Sigmoid colon (tissue), 7 donors: Measurements from ENCODE around the gene EGR1. TPM values are rescaled to one million over a fixed set of nuclear protein-coding genes. Genes with fewer than 3 reads are reported as not detected.

Experiments
- DNase-seq: peaks from one replicate; pipeline ENCODE4 v3.0.0-alpha.2; 2019
- H3K27ac ChIP-seq, 4 donors: fragments of 200-600 bp; sonication (generic); one replicate each; pipeline ENCODE4 v1.5.1; 2016 to 2019; ENCODE audit warnings: mild to moderate bottlenecking in 1 of 4
- H3K27me3 ChIP-seq, 3 donors: fragments of 200-600 bp; sonication (generic); one replicate each; pipeline ENCODE4 v1.5.1; 2019; ENCODE audit warnings: mild to moderate bottlenecking in 1 of 3
- H3K36me3 ChIP-seq, 4 donors: fragments of 200-600 bp; sonication (generic); one replicate each; pipeline ENCODE4 v1.5.1; 2016 to 2019
- H3K4me1 ChIP-seq, 4 donors: fragments of 200-600 bp; sonication (generic); one replicate each; pipeline ENCODE4 v1.5.1; 2017 to 2019
- H3K4me3 ChIP-seq, 4 donors: fragments of 200-600 bp; sonication (generic); one replicate each; pipeline ENCODE4 v1.5.1; 2017 to 2019; ENCODE audit warnings: mild to moderate bottlenecking in 2 of 4, moderate library complexity in 1 of 4
- H3K9me3 ChIP-seq, 4 donors: fragments of 200-600 bp in 3 of 4; sonication (generic) in 3 of 4; one replicate each; pipeline versions ENCODE4 v1.5.1 to v1.6.1; 2013 to 2019
- CTCF ChIP-seq, 4 experiments: fragments of 450-650 bp in 3 of 4; fragments of 200-600 bp in 1 of 4; IDR thresholded peaks; one replicate each; pipeline ENCODE4 v1.5.1; 2016 to 2019; ENCODE audit warnings: antibody characterized with exemption in 4 of 4, mild to moderate bottlenecking in 3 of 4, moderate library complexity in 2 of 4
- EP300 ChIP-seq, 4 donors: sonication (generic); formaldehyde crosslinking; IDR thresholded peaks; one replicate each; pipeline ENCODE4 v1.6.1; 2017; ENCODE audit warnings: antibody characterized with exemption in 4 of 4
- POLR2A ChIP-seq, 2 donors: fragments of 450-650 bp; IDR thresholded peaks; one replicate each; pipeline ENCODE4 v1.6.1; 2016; ENCODE audit warnings: antibody characterized with exemption in 2 of 2, mild to moderate bottlenecking in 2 of 2, moderate library complexity in 2 of 2
- POLR2AphosphoS5 ChIP-seq, 4 donors: sonication (generic); formaldehyde crosslinking; IDR thresholded peaks; one replicate each; pipeline ENCODE4 v1.6.1; 2017; ENCODE audit warnings: antibody characterized with exemption in 4 of 4
- WGBS, 2 donors: extraction: QIAGEN DNeasy Blood & Tissue Kit; methylation state at CpG; one replicate each; pipeline ENCODE4 v1.1.7; 2013; 5-methylcytosine and 5-hydroxymethylcytosine counted together
- intact Hi-C: fragments of 100-400 bp; cut with DNase I; formaldehyde crosslinking; loops from one replicate; pipeline ENCODE4 v1.15.1; 2023
- polyA plus RNA-seq, 3 donors: library from polyadenylated mRNA; stranded (reverse); fragments of 200-250 nt; gene quantifications; one replicate each; pipeline ENCODE4 v1.2.3, GENCODE V29; 2013
- total RNA-seq, 4 donors: library from RNA; depleted of rRNA; stranded (reverse); fragments of >200 nt; gene quantifications; one replicate each; pipeline ENCODE4 v1.1.0, GENCODE V29; 2016
- donor health status: healthy with polysubstance abuse.
- donor health status: Bipolar disorder and iron deficiency.
- donor health status: healthy.

The EGR1 gene
- total and polyA plus RNA-seq, 7 donors: 17.6 to 146 (median 69.1) TPM

GRCh38 chr5:138463419-138464007 is 1.8 kb upstream of the EGR1 start:
- intact Hi-C loops: loop anchor here (1.0 to 2.0 kb wide), 2 partner anchors 29 to 79 kb away; partner anchors contain the start of gene ETF1
- Histone ChIP-seq H3K4me1 (peaks cover 0 to 37% (median 31%) of the 10 kb centered on the region in 4 donors), H3K4me3 (peak overlapping the region; percentile 62 to 86 (median 76)), H3K36me3 (no peaks in the 10 kb centered on the region), H3K9me3 (no peaks in the 10 kb centered on the region), H3K27ac (peak overlapping the region; percentile 96 to 99 (median 98)), H3K27me3 (no peaks in the 10 kb centered on the region)
- TF ChIP-seq POLR2AphosphoS5 (IDR thresholded peaks at IDR 0.05) (no peak), POLR2A (IDR thresholded peaks at IDR 0.05) (no peak), EP300 (IDR thresholded peaks at IDR 0.05) (peak in 1 of 4 donors; percentile 46)
- 9 to 22% methylated on average over 21 of the region's 21 CpGs for WGBS, 2 donors
- peak; percentile 84 for DNase-seq

DNA sequence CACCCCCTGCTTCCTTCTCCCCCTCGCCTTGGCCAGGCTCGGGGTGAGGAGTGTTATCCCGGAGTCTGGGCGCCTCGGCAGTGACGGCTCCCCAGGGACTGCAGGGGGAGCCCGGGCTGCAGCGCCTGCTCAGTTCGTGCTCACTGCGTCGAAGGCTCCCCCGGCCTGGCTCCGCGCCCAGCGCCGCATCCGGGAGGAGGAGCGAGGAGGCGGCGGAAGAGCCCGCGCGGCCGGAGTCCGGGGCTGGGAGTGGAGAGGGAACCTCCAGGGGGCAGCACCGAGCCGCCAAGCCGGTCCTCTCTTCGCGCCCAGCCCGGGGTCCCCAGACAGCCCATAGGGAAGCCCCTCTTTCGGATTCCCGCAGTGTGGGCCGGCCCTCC is 1.3 kb upstream of the EGR1 start:
- TF ChIP-seq CTCF (IDR thresholded peaks at IDR 0.05) (peak; percentile 91 to 97 (median 94)), EP300 (IDR thresholded peaks at IDR 0.05) (no peak), POLR2AphosphoS5 (IDR thresholded peaks at IDR 0.05) (peak; percentile 87 to 92 (median 90)), POLR2A (IDR thresholded peaks at IDR 0.05) (peak; percentile 64 to 73)
- Histone ChIP-seq H3K4me1 (peaks cover 0 to 32% (median 28%) of the 10 kb centered on the region in 4 donors), H3K9me3 (no peaks in the 10 kb centered on the region), H3K36me3 (no peaks in the 10 kb centered on the region), H3K27me3 (no peaks in the 10 kb centered on the region), H3K27ac (peak overlapping the region; percentile 96 to 99 (median 98)), H3K4me3 (peak overlapping the region; percentile 62 to 86 (median 76))
- DNase-seq: peak; percentile 98
- intact Hi-C loops: loop anchor here (1.0 to 2.0 kb wide), 2 partner anchors 28 to 79 kb away; partner anchors contain the start of gene ETF1
- 0% methylated on average over 34 of the region's 34 CpGs for WGBS, 2 donors

- peak overlapping the region; percentile 96 to 99 (median 98) for H3K27ac ChIP-seq
- TF ChIP-seq CTCF (IDR thresholded peaks at IDR 0.05): peak in 2 of 4 experiments; percentile 41 to 66
- no peak for TF ChIP-seq EP300 (IDR thresholded peaks at IDR 0.05)
- peak; percentile 62 to 86 (median 73) for TF ChIP-seq POLR2AphosphoS5 (IDR thresholded peaks at IDR 0.05)
- peak in 1 of 2 donors; percentile 35 for TF ChIP-seq POLR2A (IDR thresholded peaks at IDR 0.05)
- DNase-seq: peak; percentile 99
- H3K27me3 ChIP-seq: no peaks in the 10 kb centered on the region
- H3K36me3 ChIP-seq: no peaks in the 10 kb centered on the region
- WGBS, 2 donors: 0% methylated on average over 64 of the region's 64 CpGs
- peak overlapping the region; percentile 62 to 86 (median 76) for H3K4me3 ChIP-seq
- peaks cover 0 to 32% (median 26%) of the 10 kb centered on the region in 4 donors for H3K4me1 ChIP-seq
- intact Hi-C loops: loop anchor here (1.0 to 2.0 kb wide), 2 partner anchors 28 to 78 kb away; partner anchors contain the start of gene ETF1
- no peaks in the 10 kb centered on the region for H3K9me3 ChIP-seq
Measured at GRCh38 chr5:138464388-138465260, 655 bp upstream of the EGR1 start.

DNA sequence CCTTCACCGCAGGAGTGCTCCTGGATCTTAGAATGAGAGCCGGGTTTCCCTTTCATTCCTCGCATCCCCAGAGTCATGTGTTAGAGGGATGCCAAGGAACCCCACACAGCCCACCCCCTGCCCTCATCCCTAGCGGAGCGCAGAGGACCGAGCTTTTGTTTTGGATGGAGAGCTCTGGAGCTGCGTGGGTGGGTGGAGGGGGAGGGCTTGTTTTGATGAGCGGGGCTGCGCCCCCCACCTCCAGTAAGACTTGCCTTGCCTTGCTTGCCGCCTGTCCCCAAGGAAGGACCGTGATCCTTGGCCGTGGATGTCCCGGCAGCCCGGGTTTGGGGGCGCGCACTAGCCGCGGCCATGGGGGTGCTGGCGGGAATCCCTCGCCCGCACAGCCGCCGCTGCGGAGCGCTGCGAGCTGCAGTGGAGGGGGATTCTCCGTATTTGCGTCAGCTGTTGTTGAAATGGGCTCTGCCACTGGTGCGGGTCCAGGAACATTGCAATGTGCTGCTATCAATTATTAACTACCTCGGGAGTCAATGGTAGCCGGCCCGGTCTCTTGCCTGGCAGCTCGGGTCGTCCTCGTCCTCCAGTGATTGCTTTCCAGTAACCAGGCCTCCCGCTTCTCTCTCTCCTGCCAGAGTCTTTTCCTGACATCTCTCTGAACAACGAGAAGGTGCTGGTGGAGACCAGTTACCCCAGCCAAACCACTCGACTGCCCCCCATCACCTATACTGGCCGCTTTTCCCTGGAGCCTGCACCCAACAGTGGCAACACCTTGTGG is 1.0 kb downstream of the EGR1 start:
- TF ChIP-seq CTCF (IDR thresholded peaks at IDR 0.05): no peak
- TF ChIP-seq EP300 (IDR thresholded peaks at IDR 0.05): no peak
- TF ChIP-seq POLR2AphosphoS5 (IDR thresholded peaks at IDR 0.05): peak in 3 of 4 donors; percentile 7 to 34 (median 21)
- Histone ChIP-seq H3K9me3 (no peaks in the 10 kb centered on the region), H3K27me3 (no peaks in the 10 kb centered on the region), H3K27ac (peak overlapping the region in 3 of 4 donors; percentile 96 to 99 (median 97)), H3K36me3 (no peaks in the 10 kb centered on the region), H3K4me3 (peak overlapping the region; percentile 62 to 86 (median 76)), H3K4me1 (peaks cover 0 to 32% (median 24%) of the 10 kb centered on the region in 4 donors)
- DNase-seq: no peak
- 6 to 20% methylated on average over 39 of the region's 39 CpGs for WGBS, 2 donors
- intact Hi-C loops: no loop called here
